ENCODE measurements around the gene NCOA1.

GRCh38 chr2:24754985-24755705 is 264.1 kb downstream of the NCOA1 start:
- TF ChIP-seq SUZ12 (IDR thresholded peaks at IDR 0.05; ENCODE audit: extremely low read depth, insufficient read depth, insufficient read length) (no peak), YY1 (IDR thresholded peaks at IDR 0.05; ENCODE audit: insufficient read depth, insufficient read length) (no peak), ZNF274 (IDR thresholded peaks at IDR 0.05; ENCODE audit: low read depth, low read length) (no peak)

Measured in NT2/D1 (cell line).